NCI-H748 (cell line): ENCODE results near the gene XIRP1.
"Not testable (repeated sequence)": the region's sequence is repeated elsewhere in the genome, so short reads cannot be mapped to it uniquely, and the experiment has no call there.

Experiments
- DNase-seq: peaks from one replicate; lab custom pipeline; 2025; ENCODE audit not compliant: unreplicated experiment; lab: John Stamatoyannopoulos, UW

The XIRP1 gene

GRCh38 chr3:39192490-39193092 lies at the start of gene XIRP1:
XIRP1 (minus strand) TSS chr3:39192595; CDS start chr3:39189445, 3,150 bp downstream.
- no peak for DNase-seq

GRCh38 chr3:39241561-39241960 lies 49.2 kb upstream of the XIRP1 start:
- no peak for DNase-seq

GRCh38 chr3:39237027-39237426 lies 44.6 kb upstream of the XIRP1 start:
- no peak for DNase-seq

GRCh38 chr3:39234651-39235050 lies 42.3 kb upstream of the XIRP1 start:
- DNase-seq: no peak

- no peak for DNase-seq
Measured at GRCh38 chr3:39232859-39233258, 40.5 kb upstream of the XIRP1 start.

GRCh38 chr3:39230453-39230852 lies 38.1 kb upstream of the XIRP1 start:
- no peak for DNase-seq

- DNase-seq: no peak
Measured at GRCh38 chr3:39228496-39228895, 36.1 kb upstream of the XIRP1 start.

- not testable (repeated sequence) for DNase-seq
Measured at GRCh38 chr3:39227596-39227995, 35.2 kb upstream of the XIRP1 start.

GRCh38 chr3:39226106-39226741 lies 33.8 kb upstream of the XIRP1 start:
- no peak for DNase-seq

- DNase-seq: no peak
Measured at GRCh38 chr3:39224288-39224687, 31.9 kb upstream of the XIRP1 start.

GRCh38 chr3:39222939-39223338 lies 30.5 kb upstream of the XIRP1 start:
- DNase-seq: no peak

GRCh38 chr3:39222462-39222861 lies 30.1 kb upstream of the XIRP1 start:
- no peak for DNase-seq

GRCh38 chr3:39221141-39221530 lies 28.7 kb upstream of the XIRP1 start:
- DNase-seq: no peak

GRCh38 chr3:39220407-39221140 lies 28.2 kb upstream of the XIRP1 start:
- no peak for DNase-seq

- no peak for DNase-seq
Measured at GRCh38 chr3:39219702-39220101, 27.3 kb upstream of the XIRP1 start.

- DNase-seq: no peak
Measured at GRCh38 chr3:39216176-39216790, 23.9 kb upstream of the XIRP1 start.

- no peak for DNase-seq
Measured at GRCh38 chr3:39213613-39214012, 21.2 kb upstream of the XIRP1 start.

GRCh38 chr3:39212665-39213064 lies 20.3 kb upstream of the XIRP1 start:
- DNase-seq: no peak

GRCh38 chr3:39211332-39212130 lies 19.1 kb upstream of the XIRP1 start:
- no peak for DNase-seq

- no peak for DNase-seq
Measured at GRCh38 chr3:39210078-39210477, 17.7 kb upstream of the XIRP1 start.

GRCh38 chr3:39209329-39209970 lies 17.1 kb upstream of the XIRP1 start:
- DNase-seq: no peak
